NCI-H1105 (cell line): ENCODE results near the gene IRF8.
"Not testable (repeated sequence)": the region's sequence is repeated elsewhere in the genome, so short reads cannot be mapped to it uniquely, and the experiment has no call there.

Source experiments
- DNase-seq: peaks from one replicate; lab custom pipeline; 2025; lab: John Stamatoyannopoulos, UW

Gene IRF8

GRCh38 chr16:85894266-85894665, 4.7 kb upstream of the IRF8 start:
- DNase-seq = no peak

GRCh38 chr16:85897382-85897781, 1.6 kb upstream of the IRF8 start:
- no peak for DNase-seq

GRCh38 chr16:85899444-85899843, 482 bp downstream of the IRF8 start:
- DNase-seq = no peak

- no peak for DNase-seq
Observed at GRCh38 chr16:85900027-85900792, 1.2 kb downstream of the IRF8 start.

GRCh38 chr16:85901110-85901509, 2.1 kb downstream of the IRF8 start:
- DNase-seq = no peak

GRCh38 chr16:85901773-85902365, 2.9 kb downstream of the IRF8 start:
- no peak for DNase-seq

- DNase-seq = no peak
Observed at GRCh38 chr16:85902366-85903155, 3.6 kb downstream of the IRF8 start.

GRCh38 chr16:85903559-85903958, 4.6 kb downstream of the IRF8 start:
- no peak for DNase-seq

GRCh38 chr16:85905110-85906095, 6.4 kb downstream of the IRF8 start:
- DNase-seq = no peak

GRCh38 chr16:85906349-85906748, 7.4 kb downstream of the IRF8 start:
- no peak for DNase-seq

- not testable (repeated sequence) for DNase-seq
Observed at GRCh38 chr16:85907231-85907630, 8.3 kb downstream of the IRF8 start.

GRCh38 chr16:85908444-85908843, 9.5 kb downstream of the IRF8 start:
- no peak for DNase-seq

- no peak for DNase-seq
Observed at GRCh38 chr16:85908889-85909589, 10.1 kb downstream of the IRF8 start.

GRCh38 chr16:85909932-85910853, 11.2 kb downstream of the IRF8 start:
- DNase-seq = no peak

- no peak for DNase-seq
Observed at GRCh38 chr16:85910854-85911247, 11.9 kb downstream of the IRF8 start.

GRCh38 chr16:85911251-85911930, 12.4 kb downstream of the IRF8 start:
- no peak for DNase-seq

- no peak for DNase-seq
Observed at GRCh38 chr16:85912211-85912974, 13.4 kb downstream of the IRF8 start.

- no peak for DNase-seq
Observed at GRCh38 chr16:85913141-85913601, 14.2 kb downstream of the IRF8 start.
